Measurements from ENCODE around the gene TAPT1. TPM values are rescaled to one million over a fixed set of nuclear protein-coding genes. Genes with fewer than 3 reads are reported as not detected.

Gene TAPT1
- total and polyA plus RNA-seq, 2 donors (not counting 3 experiments of a cell fraction or from before 2014, with no cell fraction given), result 6.9 to 17.5 TPM

DNA sequence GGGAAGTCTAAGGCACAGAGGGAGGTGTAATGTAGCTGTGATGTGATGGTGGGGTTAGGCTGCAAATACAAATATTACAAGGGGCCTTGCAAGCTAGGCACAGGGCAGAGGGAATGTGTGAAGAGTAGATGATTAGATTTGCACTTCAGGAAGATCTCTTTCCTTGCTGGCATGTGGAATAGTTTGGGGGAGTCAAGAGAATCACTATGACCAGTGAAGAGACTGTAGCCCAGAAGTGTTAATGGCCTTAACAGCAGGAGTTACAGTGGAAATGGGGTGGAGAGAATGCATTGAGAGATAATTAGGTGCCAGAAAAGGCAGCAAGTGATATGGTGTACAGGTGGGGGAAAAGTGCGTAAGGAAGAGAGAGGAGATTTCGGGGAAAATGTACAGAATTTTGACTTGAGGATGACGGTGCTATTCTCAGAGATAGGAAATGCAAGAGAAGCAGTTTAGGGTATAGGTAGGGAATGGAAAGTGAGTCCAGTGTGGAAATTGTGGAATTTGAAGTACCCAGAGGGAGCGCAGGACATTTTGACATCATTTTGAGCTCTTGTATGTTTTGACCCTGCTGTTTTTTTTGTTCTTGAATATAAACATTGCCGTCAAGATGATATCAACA is 10.2 kb upstream of the TAPT1 start:
- ChIA-PET POLR2A (no interaction called here), CTCF (interaction anchor here (1.0 to 1.2 kb wide), 2 partner anchors 12 to 28 kb away, joined by 3 to 4 read pairs; no protein-coding TSS in a partner anchor)
- no peak overlapping the region for H2AFZ ChIP-seq (ENCODE audit: low read depth, low read length)
- dilution Hi-C loops (cut with MboI; ENCODE audit: extremely low pct_ligation_motif_present, low sequenced_read_pairs) (no loop called here), intact Hi-C loops (cut with micrococcal nuclease) (no loop called here)
- H3K27ac ChIP-seq (ENCODE audit: insufficient read depth, low read depth, low read length), result no peak overlapping the region
- H3K9ac ChIP-seq (replicated peaks; ENCODE audit: extremely low read depth, insufficient read depth, low read length), result no peak overlapping the region
- H3K9me3 ChIP-seq (replicated peaks; ENCODE audit: control insufficient read depth, insufficient read depth, low read length), result no peaks in the 10 kb centered on the region
- DNase-seq (ENCODE audit: low read depth, low spot score) (no peak), FAIRE-seq (no peak)
- peaks cover 7% of the 10 kb centered on the region for H3K4me1 ChIP-seq (ENCODE audit: control insufficient read depth, extremely low read depth, insufficient read depth, low read length)
- no peaks in the 10 kb centered on the region for H3K36me3 ChIP-seq (ENCODE audit: control insufficient read depth in 2 of 2, extremely low read depth in 1 of 2, insufficient read depth in 2 of 2, low read length in 2 of 2)
- H3K27me3 ChIP-seq (ENCODE audit: control insufficient read depth in 2 of 2, insufficient read depth in 2 of 2, low read length in 2 of 2), result peaks cover 0 to 5% of the 10 kb centered on the region in 2 experiments
- H3K79me2 ChIP-seq (ENCODE audit: control insufficient read depth, insufficient read depth, low read length), result no peaks in the 10 kb centered on the region
- H3K4me2 ChIP-seq (ENCODE audit: insufficient read depth, low read length), result no peak overlapping the region
- no peaks in the 10 kb centered on the region for H4K20me1 ChIP-seq (replicated peaks; ENCODE audit: control insufficient read depth, extremely low read depth, insufficient read depth, low read length)
- no peak overlapping the region for H3K4me3 ChIP-seq (replicated peaks in 1 of 3; ENCODE audit: insufficient read depth in 1 of 3, low read depth in 1 of 3, low read length in 3 of 3)
- BruUV-seq (replicated peaks), result no TSS peak
- TF ChIP-seq, protein P1, sequence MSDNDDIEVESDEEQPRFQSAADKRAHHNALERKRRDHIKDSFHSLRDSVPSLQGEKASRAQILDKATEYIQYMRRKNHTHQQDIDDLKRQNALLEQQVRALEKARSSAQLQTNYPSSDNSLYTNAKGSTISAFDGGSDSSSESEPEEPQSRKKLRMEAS (IDR thresholded peaks at IDR 0.05; ENCODE audit: insufficient read depth, insufficient read length), result no peak
- no peak for TF ChIP-seq MYC (IDR thresholded peaks at IDR 0.05; ENCODE audit: low read depth, low read length)
- no peak for TF ChIP-seq JUN (IDR thresholded peaks at IDR 0.05; ENCODE audit: borderline replicate concordance, insufficient read depth, insufficient read length, low read depth)
- no peak for TF ChIP-seq POLR2A (IDR thresholded peaks at IDR 0.05; ENCODE audit: low read depth, low read length)
- TF ChIP-seq GATA2 (IDR thresholded peaks at IDR 0.05; ENCODE audit: insufficient read depth, insufficient read length, low read depth, low read length), result no peak
- H3K9me1 ChIP-seq (replicated peaks; ENCODE audit: control insufficient read depth, extremely low read depth, insufficient read depth, low read length), result no peaks in the 10 kb centered on the region

DNA sequence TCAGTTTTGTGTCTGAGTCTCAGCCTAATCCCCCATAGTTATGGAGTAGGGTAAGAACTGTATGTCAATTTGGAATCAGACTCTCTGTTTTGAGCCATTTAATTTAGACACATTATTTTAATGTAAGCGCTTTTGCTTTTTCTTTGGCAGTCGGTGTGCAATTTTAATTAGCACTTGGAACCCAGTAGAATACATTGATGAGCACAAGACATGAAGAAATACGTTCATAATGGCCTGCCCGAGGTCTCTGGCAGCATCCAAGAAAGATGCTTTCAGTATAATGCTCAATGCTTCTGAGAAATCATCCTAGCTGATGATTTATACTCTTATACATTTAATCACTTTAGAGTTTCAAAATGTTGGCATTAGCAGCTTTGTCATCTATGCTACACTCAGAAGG is 8.9 kb upstream of the TAPT1 start:
- Histone ChIP-seq H3K27me3 (ENCODE audit: control insufficient read depth in 2 of 2, insufficient read depth in 2 of 2, low read length in 2 of 2) (peaks cover 0 to 5% of the 10 kb centered on the region in 2 experiments), H3K4me3 (replicated peaks in 1 of 3; ENCODE audit: insufficient read depth in 1 of 3, low read depth in 1 of 3, low read length in 3 of 3) (no peak overlapping the region), H3K4me1 (ENCODE audit: control insufficient read depth, extremely low read depth, insufficient read depth, low read length) (peaks cover 9% of the 10 kb centered on the region), H4K20me1 (replicated peaks; ENCODE audit: control insufficient read depth, extremely low read depth, insufficient read depth, low read length) (no peaks in the 10 kb centered on the region), H3K36me3 (ENCODE audit: control insufficient read depth in 2 of 2, extremely low read depth in 1 of 2, insufficient read depth in 2 of 2, low read length in 2 of 2) (no peaks in the 10 kb centered on the region), H3K4me2 (ENCODE audit: insufficient read depth, low read length) (no peak overlapping the region), H2AFZ (ENCODE audit: low read depth, low read length) (no peak overlapping the region), H3K9ac (replicated peaks; ENCODE audit: extremely low read depth, insufficient read depth, low read length) (no peak overlapping the region), H3K9me1 (replicated peaks; ENCODE audit: control insufficient read depth, extremely low read depth, insufficient read depth, low read length) (no peaks in the 10 kb centered on the region), H3K27ac (ENCODE audit: insufficient read depth, low read depth, low read length) (no peak overlapping the region), H3K9me3 (replicated peaks; ENCODE audit: control insufficient read depth, insufficient read depth, low read length) (no peaks in the 10 kb centered on the region), H3K79me2 (ENCODE audit: control insufficient read depth, insufficient read depth, low read length) (no peaks in the 10 kb centered on the region)
- TF ChIP-seq, protein P1 (IDR thresholded peaks at IDR 0.05; ENCODE audit: insufficient read depth, insufficient read length), result no peak
- TF ChIP-seq POLR2AphosphoS5 (IDR thresholded peaks at IDR 0.05; ENCODE audit: insufficient read depth, low read depth, low read length) (no peak), GATA2 (IDR thresholded peaks at IDR 0.05; ENCODE audit: insufficient read depth, insufficient read length, low read depth, low read length) (no peak), MYC (IDR thresholded peaks at IDR 0.05; ENCODE audit: low read depth, low read length) (no peak), FOS (IDR thresholded peaks at IDR 0.05; ENCODE audit: borderline replicate concordance, insufficient read depth, low read length) (no peak), EZH2 (IDR thresholded peaks at IDR 0.05; ENCODE audit: borderline replicate concordance, low read depth, low read length, severe bottlenecking) (no peak), POLR2A (IDR thresholded peaks at IDR 0.05; ENCODE audit: low read depth, low read length) (no peak), JUN (IDR thresholded peaks at IDR 0.05; ENCODE audit: borderline replicate concordance, insufficient read depth, insufficient read length, low read depth) (no peak)
- TF ChIP-seq, protein P2, sequence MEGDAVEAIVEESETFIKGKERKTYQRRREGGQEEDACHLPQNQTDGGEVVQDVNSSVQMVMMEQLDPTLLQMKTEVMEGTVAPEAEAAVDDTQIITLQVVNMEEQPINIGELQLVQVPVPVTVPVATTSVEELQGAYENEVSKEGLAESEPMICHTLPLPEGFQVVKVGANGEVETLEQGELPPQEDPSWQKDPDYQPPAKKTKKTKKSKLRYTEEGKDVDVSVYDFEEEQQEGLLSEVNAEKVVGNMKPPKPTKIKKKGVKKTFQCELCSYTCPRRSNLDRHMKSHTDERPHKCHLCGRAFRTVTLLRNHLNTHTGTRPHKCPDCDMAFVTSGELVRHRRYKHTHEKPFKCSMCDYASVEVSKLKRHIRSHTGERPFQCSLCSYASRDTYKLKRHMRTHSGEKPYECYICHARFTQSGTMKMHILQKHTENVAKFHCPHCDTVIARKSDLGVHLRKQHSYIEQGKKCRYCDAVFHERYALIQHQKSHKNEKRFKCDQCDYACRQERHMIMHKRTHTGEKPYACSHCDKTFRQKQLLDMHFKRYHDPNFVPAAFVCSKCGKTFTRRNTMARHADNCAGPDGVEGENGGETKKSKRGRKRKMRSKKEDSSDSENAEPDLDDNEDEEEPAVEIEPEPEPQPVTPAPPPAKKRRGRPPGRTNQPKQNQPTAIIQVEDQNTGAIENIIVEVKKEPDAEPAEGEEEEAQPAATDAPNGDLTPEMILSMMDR (IDR thresholded peaks at IDR 0.05; ENCODE audit: extremely low read depth in 1 of 2, insufficient read depth in 1 of 2, low read depth in 1 of 2, low read length in 2 of 2), result no peak
- no TSS peak for BruUV-seq (replicated peaks)
- intact Hi-C loops (cut with micrococcal nuclease), result no loop called here
- ChIA-PET POLR2A (no interaction called here), CTCF (interaction anchor here (0.9 kb wide), 1 partner anchor 30 kb away, joined by 3 read pairs; no protein-coding TSS in a partner anchor)
- no peak for DNase-seq (ENCODE audit: low read depth, low spot score)
- dilution Hi-C loops (cut with MboI; ENCODE audit: extremely low pct_ligation_motif_present, low sequenced_read_pairs), result no loop called here
- no peak for FAIRE-seq
